Measurements from ENCODE around the gene APOC4.
"Not testable (repeated sequence)": the region's sequence is repeated elsewhere in the genome, so short reads cannot be mapped to it uniquely, and the experiment has no call there.

The APOC4 gene

DNA sequence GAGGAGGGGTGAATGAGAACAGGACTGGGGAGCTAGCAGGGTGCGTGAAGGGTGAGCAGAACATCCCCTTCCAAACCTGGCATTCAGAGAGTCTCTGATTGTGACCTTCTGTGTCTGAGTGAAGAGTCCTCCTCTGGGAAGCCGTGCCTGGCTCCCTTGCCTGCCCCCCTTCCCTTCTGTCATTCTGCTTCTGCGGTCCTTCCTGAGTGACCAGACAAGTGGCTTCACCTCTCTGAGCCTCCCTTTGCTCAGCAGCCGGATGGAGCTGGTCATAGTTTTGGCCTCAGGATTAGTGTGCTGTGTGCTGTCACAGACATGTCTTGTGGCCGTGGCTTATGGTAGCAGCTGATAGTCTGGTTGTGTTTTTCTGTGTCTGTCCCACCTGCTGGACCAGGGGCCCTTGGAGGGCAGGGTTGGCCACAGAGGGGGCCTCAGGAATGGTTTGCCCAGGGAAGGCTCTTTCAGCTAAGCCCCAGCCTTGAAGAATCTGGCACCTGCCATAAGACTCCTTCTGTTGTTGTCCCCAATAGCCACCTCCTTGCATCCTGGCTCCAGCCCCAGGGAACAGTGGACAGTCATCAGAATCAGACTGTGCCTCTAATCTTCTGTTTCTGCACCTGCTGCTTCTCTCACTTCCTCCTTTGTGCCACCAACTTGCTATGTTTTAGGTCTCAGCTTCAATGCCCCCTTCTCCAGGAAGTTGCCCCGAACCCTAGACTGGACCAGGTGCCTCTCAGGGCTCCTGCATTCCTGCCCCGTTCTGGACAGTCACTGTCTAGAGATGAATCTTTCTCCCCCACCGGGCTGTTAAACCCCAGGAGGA is 19.1 kb downstream of the APOC4 start:
- no peak for FAIRE-seq

DNA sequence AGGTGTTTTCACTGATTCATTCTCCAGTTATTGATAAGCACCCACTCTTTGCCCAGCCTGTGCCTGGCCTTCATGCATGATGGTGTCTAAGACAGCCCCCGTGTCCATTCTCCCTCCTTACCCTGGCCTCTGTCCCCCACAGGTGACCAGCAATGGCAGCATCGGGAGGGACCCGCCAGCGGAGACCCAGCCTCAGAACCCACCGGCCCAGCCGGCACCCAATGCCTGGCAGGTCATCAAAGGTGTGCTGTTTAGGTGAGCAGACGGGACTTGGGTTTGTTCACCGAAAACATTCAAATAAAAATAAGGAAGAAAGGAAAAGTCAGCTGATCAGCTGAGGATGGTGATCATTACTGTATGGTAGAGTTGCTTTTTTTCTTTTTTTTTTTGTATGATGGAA is 19.8 kb downstream of the APOC4 start:
- FAIRE-seq, result no peak

DNA sequence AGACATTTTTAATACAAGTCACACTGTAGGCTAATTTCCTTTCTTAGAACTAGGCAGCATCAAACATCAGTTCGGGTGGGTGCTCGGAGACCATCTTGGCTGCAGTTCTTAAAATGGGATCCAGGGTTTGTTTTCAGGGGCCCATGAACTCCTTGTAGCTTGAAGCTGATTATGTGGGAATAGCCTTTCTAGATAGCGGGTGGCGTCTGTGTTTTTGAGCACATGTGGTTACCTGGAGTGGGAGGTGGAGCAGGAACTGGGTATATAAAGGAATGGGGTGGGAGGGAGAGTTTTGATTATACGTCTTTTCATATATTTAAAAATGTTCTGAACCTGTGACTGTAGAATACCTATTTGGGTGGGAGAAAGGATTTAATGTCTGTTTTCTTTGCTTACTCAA is 26.1 kb downstream of the APOC4 start:
- no peak for FAIRE-seq

GRCh38 chr19:44968670-44969069 is 26.6 kb downstream of the APOC4 start:
- no peak for FAIRE-seq

DNA sequence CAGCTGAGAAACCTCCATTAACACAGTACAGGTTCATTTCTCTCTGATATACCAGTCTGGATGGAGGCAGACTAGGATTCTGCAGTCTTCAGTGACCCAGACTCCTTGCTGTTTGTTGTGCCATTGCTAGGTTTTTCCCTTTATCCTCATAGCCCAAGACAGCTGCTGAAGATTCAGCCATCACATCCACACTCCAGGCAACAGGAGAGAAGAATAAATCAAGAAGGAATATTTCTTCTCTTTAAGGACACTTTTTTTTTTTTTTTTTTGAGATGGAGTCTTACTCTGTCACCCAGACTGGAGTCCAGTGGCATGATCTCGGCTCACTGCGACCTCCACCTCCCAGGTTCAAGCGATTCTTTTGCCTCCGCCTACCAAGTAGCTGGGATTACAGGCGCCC is 27.4 kb downstream of the APOC4 start:
- no peak for FAIRE-seq

- not testable (repeated sequence) for FAIRE-seq
Observed at GRCh38 chr19:44971451-44971850, 29.4 kb downstream of the APOC4 start.

- no peak for FAIRE-seq
Observed at GRCh38 chr19:44972802-44973201, 30.8 kb downstream of the APOC4 start.

DNA sequence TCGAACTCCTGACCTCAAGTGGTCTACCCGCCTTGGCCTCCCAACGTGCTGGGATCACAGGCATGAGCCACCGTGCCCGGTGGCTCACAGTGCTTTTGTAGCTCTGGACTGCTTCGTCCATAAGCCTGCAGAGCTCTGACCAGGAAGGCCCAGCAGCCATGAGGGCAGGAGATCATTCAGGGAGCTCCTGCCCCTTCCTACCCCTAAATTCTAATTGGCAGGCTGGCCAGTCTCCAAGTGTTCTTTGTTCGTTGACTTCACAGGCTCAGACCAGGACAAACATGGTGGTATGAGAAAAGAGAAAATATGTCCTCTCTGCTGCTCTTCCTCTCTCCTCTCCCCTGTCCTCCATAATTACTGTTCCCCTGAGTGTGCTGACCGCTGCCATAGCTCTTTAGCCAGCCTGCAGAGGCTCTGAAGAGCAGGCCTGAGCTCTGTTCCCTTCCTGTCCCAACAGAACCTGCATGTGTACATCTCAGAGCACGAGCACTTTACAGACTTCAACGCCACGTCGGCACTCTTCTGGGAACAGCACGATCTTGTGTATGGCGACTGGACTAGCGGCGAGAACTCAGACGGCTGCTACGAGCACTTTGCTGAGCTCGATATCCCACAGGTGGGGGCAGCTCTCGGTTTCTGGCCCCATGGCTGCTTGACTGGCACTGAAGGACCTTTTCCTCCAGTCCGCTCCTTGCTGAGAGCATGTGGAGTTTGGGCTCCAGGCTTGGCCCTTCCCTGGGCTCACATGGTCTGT is 32.1 kb downstream of the APOC4 start:
- FAIRE-seq, result no peak

- FAIRE-seq, result no peak
Observed at GRCh38 chr19:44974857-44975256, 32.8 kb downstream of the APOC4 start.

DNA sequence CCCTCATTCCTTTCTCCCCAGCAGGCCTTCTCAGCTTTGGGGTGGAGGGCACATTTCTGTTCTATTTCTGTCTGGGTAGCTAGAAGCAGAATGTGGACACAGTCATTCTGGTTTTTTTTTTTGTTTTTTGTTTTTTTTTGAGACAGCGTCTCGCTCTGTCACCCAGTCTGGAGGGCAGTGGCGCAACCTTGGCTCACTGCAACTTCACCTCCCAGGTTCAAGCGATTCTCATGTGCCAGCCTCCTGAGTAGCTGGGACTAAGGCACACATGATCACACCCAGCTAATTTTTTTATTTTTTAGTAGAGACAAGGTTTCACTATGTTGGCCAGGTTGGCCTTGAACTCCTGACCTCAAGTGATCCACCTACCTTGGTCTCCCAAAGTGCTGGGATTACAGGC is 33.4 kb downstream of the APOC4 start:
- FAIRE-seq, result no peak

DNA sequence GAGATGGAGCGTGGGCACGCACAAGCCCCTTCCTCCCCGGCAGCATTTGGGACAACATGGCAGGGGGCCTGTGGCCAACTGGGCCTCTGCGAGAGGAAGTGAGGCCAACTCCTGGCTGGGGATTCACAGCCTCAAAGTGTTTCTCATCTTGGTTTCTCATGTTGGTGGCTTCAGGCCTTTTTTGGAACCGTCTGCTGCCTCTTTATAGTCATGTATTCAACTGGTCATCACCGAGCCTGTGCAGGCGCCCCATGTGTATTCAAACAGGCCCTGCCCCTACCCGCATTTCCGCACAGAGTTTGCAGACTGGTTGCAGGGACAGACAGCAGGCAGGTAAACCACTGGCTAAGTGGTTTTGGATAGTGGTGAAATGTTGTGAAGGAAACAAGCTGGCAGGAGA is 42.0 kb downstream of the APOC4 start:
- no peak for FAIRE-seq

- FAIRE-seq, result no peak
Observed at GRCh38 chr19:44985445-44985844, 43.4 kb downstream of the APOC4 start.

- no peak for FAIRE-seq
Observed at GRCh38 chr19:44986389-44986788, 44.4 kb downstream of the APOC4 start.

- FAIRE-seq, result no peak
Observed at GRCh38 chr19:44987148-44987675, 45.2 kb downstream of the APOC4 start.

DNA sequence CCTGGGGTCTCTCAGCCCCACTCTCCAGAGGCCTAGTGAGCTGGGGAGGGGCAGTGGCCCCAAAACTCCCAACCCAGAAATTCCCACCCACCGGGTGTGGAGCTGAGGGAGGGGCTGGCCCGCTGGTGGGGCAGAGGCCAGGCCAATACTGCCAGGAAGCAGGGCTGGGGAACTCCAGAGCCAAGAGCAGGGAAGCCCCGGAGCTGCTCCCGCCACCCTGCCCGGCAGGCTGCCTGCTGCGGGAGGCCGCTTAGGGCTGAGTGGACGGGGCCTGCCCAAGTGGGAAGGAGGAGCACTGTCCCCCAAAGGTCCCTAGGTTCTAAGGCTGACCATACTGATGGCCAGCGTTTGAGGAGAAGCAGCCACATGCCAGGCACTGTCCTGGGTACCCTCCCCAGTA is 46.2 kb downstream of the APOC4 start:
- no peak for FAIRE-seq

DNA sequence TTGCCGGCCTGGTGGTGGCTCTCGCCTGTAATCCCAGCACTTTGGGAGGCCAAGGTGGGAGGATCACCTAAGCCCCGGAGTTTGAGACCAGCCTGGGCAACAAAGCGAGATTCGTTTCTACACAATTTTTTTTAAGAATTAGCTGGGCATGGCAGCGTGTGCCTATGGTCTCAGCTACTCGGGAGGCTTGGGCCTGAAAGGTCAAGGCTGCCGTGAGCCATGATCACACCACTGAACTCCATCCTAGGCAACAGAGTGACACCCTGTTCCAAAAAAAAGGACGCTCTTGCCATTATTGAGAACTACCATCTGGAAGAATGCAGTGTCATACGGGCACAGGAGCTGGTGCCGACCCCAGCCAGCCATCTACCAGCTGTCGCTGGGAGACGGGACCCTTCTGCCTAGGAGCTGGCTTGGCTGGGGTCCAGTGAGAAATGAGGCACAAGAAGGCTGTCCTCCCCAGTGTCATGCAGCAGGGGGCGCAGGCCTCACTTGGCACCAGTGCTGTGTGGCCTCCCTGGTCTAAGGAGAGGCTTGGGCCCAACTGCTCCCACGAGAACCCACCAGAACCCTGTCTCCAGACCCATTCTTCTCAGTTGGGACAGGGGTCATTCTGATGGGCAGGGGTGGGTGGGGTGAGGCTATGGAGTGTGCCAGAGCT is 47.0 kb downstream of the APOC4 start:
- FAIRE-seq, result no peak

DNA sequence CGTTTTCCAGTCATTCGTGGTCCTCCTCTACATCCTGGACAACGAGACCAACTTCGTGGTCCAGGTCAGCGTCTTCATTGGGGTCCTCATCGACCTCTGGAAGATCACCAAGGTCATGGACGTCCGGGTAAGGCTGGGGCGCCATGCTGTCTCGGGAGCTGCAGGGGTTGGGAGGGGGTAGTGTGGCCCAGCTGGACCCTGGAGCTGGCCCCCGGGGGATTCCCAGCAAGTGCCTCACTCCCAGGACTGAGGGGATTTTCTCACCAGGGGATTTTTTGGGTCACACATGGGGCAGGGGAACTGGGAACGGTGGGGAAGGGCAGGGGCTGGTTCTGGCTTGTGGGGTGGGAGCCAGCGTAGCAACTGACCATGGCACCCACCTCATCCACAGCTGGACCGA is 48.4 kb downstream of the APOC4 start:
- no peak for FAIRE-seq

- FAIRE-seq, result no peak
Observed at GRCh38 chr19:44990966-44991365, 48.9 kb downstream of the APOC4 start.

GRCh38 chr19:44992336-44993163 is 50.5 kb downstream of the APOC4 start:
- FAIRE-seq, result no peak

DNA sequence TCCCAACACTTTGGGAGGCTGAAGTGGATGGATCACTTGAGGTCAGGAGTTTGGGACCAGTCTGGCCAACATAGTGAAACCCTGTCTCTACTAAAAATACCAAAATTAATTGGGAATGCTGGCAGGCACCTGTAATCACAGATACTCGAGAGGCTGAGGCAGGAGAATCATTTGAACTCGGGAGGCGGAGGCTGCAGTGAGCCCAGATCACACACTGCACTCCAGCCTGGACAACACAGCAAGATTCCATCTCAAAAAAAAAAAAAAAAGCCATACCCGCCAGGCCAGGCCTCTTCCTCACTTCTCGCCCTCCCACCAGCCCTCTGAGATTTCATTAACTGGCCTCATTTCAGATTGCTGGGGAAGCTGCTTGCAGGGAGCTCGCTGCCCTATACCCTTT is 51.5 kb downstream of the APOC4 start:
- FAIRE-seq, result no peak

DNA sequence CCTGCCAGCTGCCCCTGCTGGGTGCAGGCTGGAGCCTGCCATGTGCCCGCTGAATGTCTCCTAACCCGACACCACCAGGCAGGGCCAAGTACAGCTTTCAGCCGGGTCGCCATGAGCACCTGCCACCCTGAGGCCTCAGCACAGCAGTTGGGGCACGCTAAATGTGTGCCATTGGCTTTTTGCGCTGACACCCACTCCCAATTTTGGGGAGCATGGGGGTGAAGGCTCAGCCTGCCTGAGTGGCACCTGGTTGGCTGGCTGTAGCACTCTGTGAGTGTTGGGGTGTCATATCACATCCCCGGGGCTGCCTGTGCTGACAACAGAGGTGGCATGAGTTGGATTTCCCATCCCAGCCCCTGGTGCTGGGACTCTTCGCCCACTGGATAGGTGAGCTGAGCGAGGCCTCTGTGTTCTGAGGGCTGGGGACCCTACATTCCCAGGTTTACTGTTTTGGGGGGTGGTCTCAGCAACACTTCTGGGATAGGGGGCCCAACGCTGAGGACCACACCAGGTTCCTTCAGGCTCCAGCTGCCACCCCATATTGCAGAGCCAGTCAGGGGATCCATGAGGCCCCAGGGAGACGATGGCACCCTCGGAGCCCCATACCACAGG is 52.0 kb downstream of the APOC4 start:
- FAIRE-seq, result no peak
